ENCODE results near the gene KDM6B. TPM values are rescaled to one million over a fixed set of nuclear protein-coding genes. Genes with fewer than 3 reads are reported as not detected.

KDM6B gene
- total RNA-seq, 1 donor from 2014 or later, result 96.3 TPM

DNA sequence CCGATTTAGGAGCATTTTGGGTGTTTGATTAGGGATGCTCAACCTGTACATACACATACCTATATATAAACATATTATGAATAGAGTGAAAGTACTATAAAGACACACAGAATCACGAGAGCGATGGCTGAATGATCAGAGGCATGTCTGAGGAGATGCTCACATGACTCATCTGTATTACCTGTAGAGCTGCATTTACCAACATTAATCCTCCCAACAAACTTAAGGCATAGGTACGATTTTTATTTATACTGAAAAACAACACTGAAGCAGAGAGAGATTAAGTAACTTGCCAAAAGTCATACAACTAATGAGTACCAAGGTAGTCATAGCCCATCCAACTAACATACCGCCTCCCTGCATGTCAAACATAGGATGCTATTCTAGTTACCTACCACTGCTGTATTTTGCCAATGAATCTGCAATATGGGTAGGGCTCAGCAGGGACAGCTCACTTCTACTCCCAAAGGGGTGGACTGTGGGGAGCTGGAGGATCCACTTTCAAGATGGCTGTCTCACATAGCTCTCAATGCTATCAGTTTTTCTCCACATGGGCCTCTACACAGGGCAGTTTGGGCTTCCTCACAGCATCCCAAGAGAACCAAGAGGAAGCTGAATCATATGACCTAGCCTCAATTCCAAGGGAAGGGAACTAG, 31.1 kb downstream of the KDM6B start:
- H3K36me3 Mint-ChIP-seq, result peaks cover 21% of the 10 kb centered on the region
- DNase-seq (ENCODE audit: low spot score in 2 of 2, unreplicated experiment in 2 of 2), result no peak
- TF ChIP-seq, protein P1, sequence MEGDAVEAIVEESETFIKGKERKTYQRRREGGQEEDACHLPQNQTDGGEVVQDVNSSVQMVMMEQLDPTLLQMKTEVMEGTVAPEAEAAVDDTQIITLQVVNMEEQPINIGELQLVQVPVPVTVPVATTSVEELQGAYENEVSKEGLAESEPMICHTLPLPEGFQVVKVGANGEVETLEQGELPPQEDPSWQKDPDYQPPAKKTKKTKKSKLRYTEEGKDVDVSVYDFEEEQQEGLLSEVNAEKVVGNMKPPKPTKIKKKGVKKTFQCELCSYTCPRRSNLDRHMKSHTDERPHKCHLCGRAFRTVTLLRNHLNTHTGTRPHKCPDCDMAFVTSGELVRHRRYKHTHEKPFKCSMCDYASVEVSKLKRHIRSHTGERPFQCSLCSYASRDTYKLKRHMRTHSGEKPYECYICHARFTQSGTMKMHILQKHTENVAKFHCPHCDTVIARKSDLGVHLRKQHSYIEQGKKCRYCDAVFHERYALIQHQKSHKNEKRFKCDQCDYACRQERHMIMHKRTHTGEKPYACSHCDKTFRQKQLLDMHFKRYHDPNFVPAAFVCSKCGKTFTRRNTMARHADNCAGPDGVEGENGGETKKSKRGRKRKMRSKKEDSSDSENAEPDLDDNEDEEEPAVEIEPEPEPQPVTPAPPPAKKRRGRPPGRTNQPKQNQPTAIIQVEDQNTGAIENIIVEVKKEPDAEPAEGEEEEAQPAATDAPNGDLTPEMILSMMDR (IDR thresholded peaks at IDR 0.05; ENCODE audit: unreplicated experiment), result no peak
- peaks cover 7% of the 10 kb centered on the region for H3K4me1 Mint-ChIP-seq
- H3K27ac Mint-ChIP-seq, result no peak overlapping the region
- H3K27me3 Mint-ChIP-seq (ENCODE audit: low read depth), result no peaks in the 10 kb centered on the region
- H3K9me3 Mint-ChIP-seq, result no peaks in the 10 kb centered on the region
- H3K4me3 Mint-ChIP-seq, result no peak overlapping the region

DNA sequence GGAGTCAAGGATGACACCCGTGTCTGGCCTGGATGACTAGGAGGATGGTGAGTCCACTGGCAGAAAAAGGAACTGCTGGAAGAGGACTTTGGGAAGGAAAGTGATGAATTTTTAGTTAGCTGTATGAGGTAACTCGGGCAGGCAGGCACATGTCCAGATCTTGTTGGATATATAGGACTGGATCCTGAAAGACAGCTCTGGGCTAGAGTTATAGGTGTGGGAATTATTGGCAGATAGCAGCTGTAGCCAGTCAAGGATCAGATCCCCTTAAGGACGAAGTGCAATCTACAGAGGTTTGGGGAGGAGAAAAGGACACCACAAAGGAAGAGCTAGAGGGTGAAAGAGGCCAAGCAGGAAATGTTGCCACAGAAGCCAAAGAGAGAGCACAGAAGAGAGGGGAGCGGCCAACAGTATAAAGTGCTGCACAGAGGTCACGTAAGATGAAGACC, 33.9 kb downstream of the KDM6B start:
- Mint-ChIP-seq H3K4me1 (peaks cover 4% of the 10 kb centered on the region), H3K4me3 (no peak overlapping the region), H3K36me3 (peaks cover 23% of the 10 kb centered on the region), H3K9me3 (no peaks in the 10 kb centered on the region), H3K27ac (no peak overlapping the region), H3K27me3 (ENCODE audit: low read depth) (no peaks in the 10 kb centered on the region)
- TF ChIP-seq, protein P1 (IDR thresholded peaks at IDR 0.05; ENCODE audit: unreplicated experiment), result no peak
- no peak for DNase-seq (ENCODE audit: low spot score in 2 of 2, unreplicated experiment in 2 of 2)

DNA sequence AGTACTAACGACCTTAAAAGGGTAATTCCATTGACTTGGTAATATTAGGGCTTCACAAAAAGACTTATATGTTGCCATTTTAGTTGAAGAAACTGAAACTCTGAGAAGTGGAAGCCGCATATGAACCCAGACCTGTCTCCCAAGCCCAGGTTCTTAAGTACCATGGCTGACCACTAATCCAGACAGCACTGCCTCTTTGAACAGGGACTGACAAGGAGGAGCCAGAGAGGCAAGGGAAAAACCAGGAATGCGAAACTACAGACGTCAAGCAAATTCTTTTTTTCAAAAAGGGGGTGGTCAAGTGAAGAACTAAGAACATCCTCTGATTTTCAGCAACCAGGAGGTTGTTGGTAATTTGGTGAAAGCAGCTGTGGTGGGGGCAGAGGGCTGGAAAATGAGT, 39.0 kb downstream of the KDM6B start:
- H3K4me3 Mint-ChIP-seq, result no peak overlapping the region
- peaks cover 10% of the 10 kb centered on the region for H3K4me1 Mint-ChIP-seq
- no peak for DNase-seq (ENCODE audit: low spot score in 2 of 2, unreplicated experiment in 2 of 2)
- H3K36me3 Mint-ChIP-seq, result peaks cover 26% of the 10 kb centered on the region
- no peaks in the 10 kb centered on the region for H3K9me3 Mint-ChIP-seq
- H3K27ac Mint-ChIP-seq, result peak overlapping the region; percentile 68
- TF ChIP-seq, protein P1 (IDR thresholded peaks at IDR 0.05; ENCODE audit: unreplicated experiment), result no peak
- no peaks in the 10 kb centered on the region for H3K27me3 Mint-ChIP-seq (ENCODE audit: low read depth)

DNA sequence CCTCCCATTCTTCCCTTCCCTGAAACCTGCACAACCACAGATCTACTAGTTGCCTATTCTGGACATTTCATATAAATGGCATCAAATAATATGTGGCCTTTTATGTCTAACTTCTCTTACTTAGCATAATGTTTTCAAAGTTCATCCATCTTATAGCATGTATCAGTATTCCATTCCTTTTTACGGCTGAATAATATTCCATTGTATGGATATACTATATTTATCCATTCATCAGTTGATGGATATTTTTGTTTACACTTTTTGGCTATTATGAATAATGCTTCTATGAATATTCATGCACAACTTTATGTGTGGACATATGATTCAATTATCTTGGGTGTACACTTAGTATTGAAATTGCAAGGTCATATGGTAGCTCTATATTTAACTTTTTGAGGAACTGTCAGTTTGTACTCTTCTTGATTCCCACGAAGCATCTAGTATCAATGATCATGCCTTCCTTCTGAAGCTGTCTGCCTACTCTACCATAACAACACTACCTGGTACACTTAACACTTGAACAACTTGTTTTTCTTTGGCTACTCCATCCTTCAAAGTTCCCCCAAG, 41.9 kb downstream of the KDM6B start:
- DNase-seq (ENCODE audit: low spot score in 2 of 2, unreplicated experiment in 2 of 2), result no peak
- Mint-ChIP-seq H3K27me3 (ENCODE audit: low read depth) (no peaks in the 10 kb centered on the region), H3K36me3 (peaks cover 24% of the 10 kb centered on the region), H3K4me1 (peaks cover 10% of the 10 kb centered on the region), H3K27ac (no peak overlapping the region), H3K9me3 (no peaks in the 10 kb centered on the region), H3K4me3 (no peak overlapping the region)
- TF ChIP-seq, protein P1 (IDR thresholded peaks at IDR 0.05; ENCODE audit: unreplicated experiment), result no peak

DNA sequence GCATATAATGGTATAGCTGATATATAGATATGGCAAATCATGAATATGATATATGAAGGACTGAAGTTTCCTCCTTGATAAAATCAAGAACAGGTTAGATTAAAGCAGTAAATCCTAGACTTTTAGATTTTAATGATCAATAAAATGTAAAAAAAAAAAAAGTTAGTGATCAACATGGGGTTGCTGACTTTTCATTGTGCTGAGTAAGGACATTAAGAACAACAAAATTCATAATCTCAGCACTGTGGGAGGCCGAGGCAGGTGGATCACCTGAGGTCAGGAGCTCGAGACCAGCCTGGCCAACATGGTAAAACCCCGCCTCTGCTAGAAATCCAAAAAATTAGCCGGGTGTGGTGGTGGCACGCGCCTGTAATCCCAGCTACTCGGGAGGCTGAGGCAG, 44.2 kb downstream of the KDM6B start:
- Mint-ChIP-seq H3K36me3 (peaks cover 19% of the 10 kb centered on the region), H3K27ac (no peak overlapping the region), H3K4me1 (peaks cover 7% of the 10 kb centered on the region), H3K9me3 (no peaks in the 10 kb centered on the region), H3K27me3 (ENCODE audit: low read depth) (no peaks in the 10 kb centered on the region), H3K4me3 (no peak overlapping the region)
- TF ChIP-seq, protein P1 (IDR thresholded peaks at IDR 0.05; ENCODE audit: unreplicated experiment), result no peak
- DNase-seq (ENCODE audit: low spot score in 2 of 2, unreplicated experiment in 2 of 2), result no peak
